Panc1 (cell line): ENCODE measurements around the gene TMEM130. TPM values are rescaled to one million over a fixed set of nuclear protein-coding genes. Genes with fewer than 3 reads are reported as not detected.

Source experiments
- ATAC-seq: fragments of 200-7000 bp; cut with Tn5 transposase; 2 replicates; pipeline ENCODE4 v1.9.1; 2020; ENCODE audit warnings: mild to moderate bottlenecking, moderate library complexity
- BruUV-seq: library from RNA; stranded (reverse); fragments of 400-500 nt; replicated peaks from 2 replicates; lab custom pipeline; 2021; lab: Mats Ljungman, UMichigan
- CTCF ChIA-PET: fragments of 300-600 bp; sonication (Branson Sonifier 250); formaldehyde crosslinking; loops from one replicate; lab custom pipeline; 2022; ENCODE audit warnings: antibody characterized with exemption; lab: Charles Lee
- POLR2A ChIA-PET: fragments of 300-600 bp; sonication (Branson Sonifier 250); formaldehyde crosslinking; loops from one replicate; lab custom pipeline; 2022; ENCODE audit warnings: antibody characterized with exemption; lab: Charles Lee
- DNase-seq: peaks from one replicate; pipeline ENCODE4 v3.0.0-alpha.2; 2010; ENCODE audit warnings: low read depth, low spot score
- H3K27ac ChIP-seq: 2 replicates; pipeline ENCODE4 v1.5.1; 2011; ENCODE audit warnings: mild to moderate bottlenecking, low read length, inconsistent platforms
- H3K27me3 ChIP-seq: fragments of 200-500 bp; sonication (Bioruptor generic); 2 replicates; pipeline ENCODE4 v1.6.0; 2014; ENCODE audit warnings: low read length, inconsistent platforms; ENCODE audit not compliant: control insufficient read depth, insufficient read depth
- H3K36me3 ChIP-seq: fragments of 200-500 bp; sonication (Bioruptor generic); 2 replicates; pipeline ENCODE4 v1.5.1; 2014; ENCODE audit warnings: inconsistent platforms, mild to moderate bottlenecking, low read length, moderate library complexity; ENCODE audit not compliant: control insufficient read depth, insufficient read depth
- H3K4me1 ChIP-seq: 2 replicates; pipeline ENCODE4 v1.5.1; 2011; ENCODE audit warnings: inconsistent platforms, mild to moderate bottlenecking, low read length, moderate library complexity; ENCODE audit not compliant: control insufficient read depth, insufficient read depth
- H3K4me3 ChIP-seq, 2 experiments: 2 replicates each; pipeline ENCODE4 v1.5.1; 2011 to 2012; ENCODE audit warnings: low read depth in 2 of 2, low read length in 2 of 2, mild to moderate bottlenecking in 2 of 2, inconsistent platforms in 1 of 2, moderate library complexity in 1 of 2
- H3K9me3 ChIP-seq: fragments of 200-500 bp; sonication (Bioruptor generic); 2 replicates; pipeline ENCODE4 v1.5.1; 2014; ENCODE audit warnings: low read depth, mild to moderate bottlenecking, inconsistent platforms, low read length, moderate library complexity; ENCODE audit not compliant: control insufficient read depth, insufficient read depth
- CTCF ChIP-seq: fragments of 450-650 bp; IDR thresholded peaks from 2 replicates; pipeline ENCODE4 v1.5.1; 2017; ENCODE audit warnings: mild to moderate bottlenecking
- POLR2AphosphoS5 ChIP-seq: IDR thresholded peaks from 2 replicates; pipeline ENCODE4 v1.6.1; 2012; ENCODE audit warnings: mild to moderate bottlenecking, low read depth, low read length, moderate library complexity
- REST ChIP-seq, 2 experiments: IDR thresholded peaks; 2 replicates each; pipeline ENCODE4 v1.6.1; 2011 to 2012; ENCODE audit warnings: low read depth in 2 of 2, control low read depth in 1 of 2, low read length in 1 of 2, mild to moderate bottlenecking in 1 of 2, moderate library complexity in 1 of 2; ENCODE audit not compliant: insufficient read depth in 1 of 2
- SIN3A ChIP-seq: IDR thresholded peaks from 2 replicates; pipeline ENCODE4 v1.6.1; 2012; ENCODE audit warnings: low read depth, mild to moderate bottlenecking, low read length, moderate library complexity, borderline replicate concordance; ENCODE audit not compliant: insufficient read depth
- TCF7L2 ChIP-seq: IDR thresholded peaks from 2 replicates; pipeline ENCODE4 v1.6.1; 2011; ENCODE audit warnings: mild to moderate bottlenecking, low read depth, low read length, inconsistent platforms
- in situ Hi-C: cut with HindIII; loops from 2 replicates; pipeline ENCODE4 v1.10.0; 2016; ENCODE audit warnings: low sequenced_read_pairs, low pct_unique_long_range_greater_than_20kb
- intact Hi-C: fragments of 100-400 bp; cut with micrococcal nuclease; formaldehyde crosslinking; loops from one replicate; pipeline ENCODE4 v1.10.0; 2022; ENCODE audit not compliant: unreplicated experiment
- total RNA-seq: library from RNA; stranded (reverse); gene quantifications from one replicate; pipeline ENCODE4 v1.2.1, GENCODE V29; 2021; ENCODE audit not compliant: unreplicated experiment

The TMEM130 gene
- total RNA-seq, 1 experiment from 2014 or later, result 0.41 TPM

- no peak for TF ChIP-seq SIN3A
- no peak for TF ChIP-seq TCF7L2
- TF ChIP-seq REST (IDR thresholded peaks at IDR 0.05; ENCODE audit: insufficient read depth in 1 of 2, low read depth in 2 of 2, low read length in 1 of 2), result no peak
- no peak for TF ChIP-seq CTCF
- no peak for TF ChIP-seq POLR2AphosphoS5
- Histone ChIP-seq H3K27ac (no peak overlapping the region), H3K36me3 (peaks cover 20% of the 10 kb centered on the region), H3K4me3 (no peak overlapping the region), H3K27me3 (no peaks in the 10 kb centered on the region), H3K9me3 (no peaks in the 10 kb centered on the region), H3K4me1 (no peaks in the 10 kb centered on the region)
- CTCF ChIA-PET, result no interaction called here
- BruUV-seq, result no TSS peak
- intact Hi-C loops, result no loop called here
- ATAC-seq (no peak), DNase-seq (no peak)
- POLR2A ChIA-PET, result no interaction called here
- in situ Hi-C loops, result no loop called here
These were observed 43.8 kb upstream of the TMEM130 start for GRCh38 chr7:98913612-98914011.

- CTCF ChIA-PET, result no interaction called here
- H3K27me3 ChIP-seq, result no peaks in the 10 kb centered on the region
- BruUV-seq, result no TSS peak
- DNase-seq, result no peak
- H3K9me3 ChIP-seq, result no peaks in the 10 kb centered on the region
- peaks cover 20% of the 10 kb centered on the region for H3K36me3 ChIP-seq
- no peak overlapping the region for H3K4me3 ChIP-seq
- ATAC-seq, result no peak
- H3K27ac ChIP-seq, result no peak overlapping the region
- in situ Hi-C loops, result no loop called here
- TF ChIP-seq SIN3A (no peak), POLR2AphosphoS5 (no peak)
- intact Hi-C loops, result no loop called here
- POLR2A ChIA-PET, result no interaction called here
- H3K4me1 ChIP-seq, result no peaks in the 10 kb centered on the region
These were observed 43.2 kb upstream of the TMEM130 start for GRCh38 chr7:98913026-98913425.

GRCh38 chr7:98911916-98912315 is 42.1 kb upstream of the TMEM130 start:
- H3K4me3 ChIP-seq, result no peak overlapping the region
- intact Hi-C loops (no loop called here), in situ Hi-C loops (no loop called here)
- peaks cover 15% of the 10 kb centered on the region for H3K36me3 ChIP-seq
- DNase-seq (no peak), ATAC-seq (no peak)
- no peak overlapping the region for H3K27ac ChIP-seq
- CTCF ChIA-PET, result no interaction called here
- no peak for TF ChIP-seq REST (IDR thresholded peaks at IDR 0.05; ENCODE audit: insufficient read depth in 1 of 2, low read depth in 2 of 2, low read length in 1 of 2)
- TF ChIP-seq SIN3A, result no peak
- no peak for TF ChIP-seq CTCF
- no peak for TF ChIP-seq POLR2AphosphoS5
- TF ChIP-seq TCF7L2, result no peak
- H3K4me1 ChIP-seq, result no peaks in the 10 kb centered on the region
- no peaks in the 10 kb centered on the region for H3K27me3 ChIP-seq
- POLR2A ChIA-PET, result no interaction called here
- H3K9me3 ChIP-seq, result no peaks in the 10 kb centered on the region
- no TSS peak for BruUV-seq
